ENCODE data around the gene ABCC3.
A peak's percentile ranks its signal among the peaks of the same experiment; 100 is the strongest.
"Not testable (repeated sequence)": the region's sequence is repeated elsewhere in the genome, so short reads cannot be mapped to it uniquely, and the experiment has no call there.

Gene ABCC3

DNA sequence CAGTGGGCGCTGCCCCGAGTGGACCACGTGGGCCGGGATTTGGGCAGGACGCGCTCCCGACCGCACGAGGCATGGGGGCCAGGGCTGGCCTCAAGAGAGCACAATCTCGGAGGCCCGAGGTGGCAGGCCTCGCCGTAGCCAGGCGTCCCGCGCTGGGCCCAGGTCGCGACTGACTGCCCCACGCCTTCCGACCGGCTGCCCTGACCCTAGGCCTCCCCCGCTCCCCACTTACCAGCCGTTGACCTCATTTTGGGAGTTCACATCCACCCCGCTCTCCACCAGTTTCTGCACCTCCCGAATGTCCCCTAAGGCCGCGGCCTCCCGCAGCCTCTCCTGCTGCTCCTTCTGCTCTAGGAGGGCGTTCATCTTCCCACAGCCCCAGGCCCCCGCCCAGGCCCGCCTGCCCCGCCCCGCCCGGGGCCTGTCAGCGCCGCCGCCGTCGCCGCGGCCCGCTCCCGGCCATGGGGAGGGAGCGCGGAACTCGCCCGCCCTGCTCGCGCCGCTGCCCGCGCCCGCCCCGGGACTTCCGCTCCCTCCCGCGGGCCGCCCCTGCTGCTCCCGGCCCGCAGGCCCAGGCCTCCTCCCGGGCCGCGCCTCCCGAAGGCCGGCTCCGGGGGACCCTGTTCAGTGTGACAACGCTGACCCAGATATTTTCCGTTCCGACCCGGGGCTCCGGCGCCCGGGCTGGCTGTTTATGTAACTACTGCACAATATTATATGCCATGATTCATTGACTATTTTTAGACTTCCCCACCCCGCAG, 72.8 kb downstream of the ABCC3 start, which contains the start of gene ANKRD40:
TSS of gene ANKRD40 (minus strand) at position 626 of the 761 bp plus-strand sequence. CDS start at position 366, 260 bp downstream.
- peak; percentile 84 for DNase-seq (ENCODE audit: low read depth)

DNA sequence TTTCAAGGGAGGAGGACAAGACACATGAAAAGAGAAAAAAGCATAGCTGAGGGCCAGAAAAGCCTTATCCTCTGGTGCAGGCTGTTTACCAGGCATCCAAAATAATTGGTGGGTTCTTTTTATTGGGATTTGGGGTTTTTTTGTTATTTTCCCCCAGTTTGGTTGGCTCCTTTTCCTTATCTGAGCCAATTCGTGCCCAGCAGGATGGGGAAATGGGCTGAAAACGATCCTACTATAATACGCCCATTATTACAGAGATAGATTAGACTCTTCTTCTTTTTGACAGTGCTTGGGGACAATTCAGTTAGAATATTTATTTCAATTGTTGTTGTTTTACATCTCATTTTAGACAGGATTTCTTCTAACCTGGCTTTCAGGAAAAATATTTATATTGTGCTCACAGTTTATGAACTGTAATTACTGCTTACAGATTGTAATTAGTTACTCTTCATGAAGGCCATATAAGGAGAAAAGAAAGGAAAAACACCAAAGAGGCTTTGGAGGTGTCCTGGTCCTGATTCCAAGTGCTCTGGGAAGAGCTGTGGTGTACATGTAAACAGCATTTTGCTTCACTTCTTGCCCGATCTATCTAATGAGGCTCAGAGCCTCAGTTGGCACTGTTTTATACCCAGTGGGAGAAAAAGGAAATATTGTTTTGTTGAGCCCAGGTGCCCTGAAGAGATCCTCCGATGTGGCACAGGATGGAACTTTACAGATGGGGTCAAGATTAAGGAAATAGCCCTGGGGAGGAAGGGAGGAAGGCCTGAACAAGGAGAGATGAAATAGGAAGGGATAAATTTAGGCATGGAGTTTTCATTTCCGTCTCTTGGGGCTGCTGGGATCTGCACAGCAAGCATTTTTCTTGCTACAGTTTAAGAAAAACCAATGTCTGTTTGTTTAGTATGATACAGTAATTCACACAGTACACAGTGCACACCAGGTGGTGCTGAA, 73.6 kb downstream of the ABCC3 start:
- no peak for DNase-seq (ENCODE audit: low read depth)

DNA sequence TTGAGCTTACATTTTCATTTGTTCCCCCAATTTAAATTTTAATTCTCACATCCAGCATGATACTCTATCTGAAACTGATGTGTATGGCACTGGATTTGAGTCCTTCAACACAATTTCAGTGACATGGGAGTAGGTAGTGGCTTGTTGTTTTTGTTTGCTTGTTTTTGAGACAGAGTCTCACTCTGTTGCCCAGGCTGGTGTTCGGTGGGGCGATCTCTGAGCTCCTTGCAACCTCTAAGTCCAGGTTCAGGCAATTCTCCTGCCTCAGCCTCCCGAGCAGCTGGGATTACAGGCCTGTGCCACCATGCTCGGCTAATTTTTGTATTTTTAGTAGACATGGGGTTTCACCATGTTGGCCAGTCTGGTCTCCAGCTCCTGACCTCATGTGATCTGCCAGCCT, 74.4 kb downstream of the ABCC3 start:
- not testable (repeated sequence) for DNase-seq (ENCODE audit: low read depth)

DNA sequence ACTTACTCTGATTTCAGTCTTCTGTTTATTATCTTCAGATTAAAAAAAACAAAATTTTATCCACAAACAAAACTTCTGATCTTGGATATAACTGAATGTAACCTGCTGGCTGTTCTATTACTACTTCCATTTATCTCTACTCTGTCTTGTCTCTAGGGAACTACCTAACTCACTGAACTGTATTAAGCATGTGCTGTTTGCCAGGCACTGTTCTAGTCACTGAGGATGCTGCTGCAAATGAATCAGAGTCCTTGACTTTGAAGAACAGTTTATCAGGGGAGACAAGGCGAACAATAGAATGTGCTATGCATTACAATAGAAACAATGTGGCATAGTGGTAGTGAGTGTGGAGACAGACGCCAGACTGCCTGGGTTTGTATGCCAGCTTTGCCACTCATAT, 75.3 kb downstream of the ABCC3 start:
- no peak for DNase-seq (ENCODE audit: low read depth)

DNA sequence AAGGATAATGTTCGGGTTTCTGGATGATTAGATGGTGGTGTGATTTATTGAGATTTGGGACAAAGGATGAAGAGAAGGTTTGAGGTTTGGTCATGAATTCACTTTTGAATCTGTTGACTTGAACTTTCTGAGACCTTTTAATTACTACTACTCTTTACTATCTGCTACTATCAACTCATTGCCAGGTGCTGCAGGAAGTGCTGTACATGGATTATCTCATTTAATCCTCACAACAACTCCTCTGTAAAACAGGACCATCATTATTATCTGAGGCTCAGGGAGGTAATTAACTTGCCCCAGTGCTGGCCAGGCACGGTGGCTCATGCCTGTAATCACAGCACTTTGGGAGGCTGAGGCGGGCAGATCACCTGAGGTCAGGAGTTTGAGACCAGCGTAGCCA, 76.0 kb downstream of the ABCC3 start:
- no peak for DNase-seq (ENCODE audit: low read depth)

DNA sequence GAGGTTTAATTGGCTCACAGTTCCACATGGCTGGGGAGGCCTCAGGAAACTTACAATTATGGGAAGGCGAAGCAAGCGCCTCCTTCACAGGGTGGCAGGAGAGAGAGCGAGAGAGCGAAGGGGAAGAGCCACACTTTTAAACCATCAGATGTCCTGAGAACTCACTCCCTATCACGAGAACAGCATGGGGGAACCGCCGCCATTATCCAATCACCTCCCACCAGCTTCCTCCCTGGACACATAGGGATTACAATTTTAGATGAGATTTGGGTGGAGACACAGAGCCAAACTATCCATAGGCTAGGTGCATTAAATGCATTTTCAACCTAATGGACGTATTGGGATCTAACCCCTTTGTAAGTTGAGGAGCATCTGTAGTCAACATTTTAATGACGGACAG, 78.0 kb downstream of the ABCC3 start:
- no peak for DNase-seq (ENCODE audit: low read depth)

DNA sequence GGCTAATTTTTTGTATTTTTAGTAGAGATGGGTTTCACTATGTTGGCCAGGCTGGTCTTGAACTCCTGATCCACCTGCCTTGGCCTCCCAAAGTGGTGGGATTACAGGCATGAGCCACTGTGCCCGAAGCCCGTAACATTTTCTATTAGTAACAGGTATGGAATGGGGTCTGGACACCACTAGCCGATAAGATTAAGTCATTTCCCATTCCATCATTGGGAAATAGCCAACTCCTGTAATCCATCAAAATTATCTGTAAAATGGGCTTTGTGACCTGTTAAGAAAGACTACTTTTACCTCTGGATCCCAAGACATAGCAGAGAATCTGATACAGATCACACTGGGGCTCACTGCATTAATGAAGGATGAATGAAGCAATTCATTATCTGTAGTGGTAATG, 80.8 kb downstream of the ABCC3 start:
- DNase-seq (ENCODE audit: low read depth): no peak

DNA sequence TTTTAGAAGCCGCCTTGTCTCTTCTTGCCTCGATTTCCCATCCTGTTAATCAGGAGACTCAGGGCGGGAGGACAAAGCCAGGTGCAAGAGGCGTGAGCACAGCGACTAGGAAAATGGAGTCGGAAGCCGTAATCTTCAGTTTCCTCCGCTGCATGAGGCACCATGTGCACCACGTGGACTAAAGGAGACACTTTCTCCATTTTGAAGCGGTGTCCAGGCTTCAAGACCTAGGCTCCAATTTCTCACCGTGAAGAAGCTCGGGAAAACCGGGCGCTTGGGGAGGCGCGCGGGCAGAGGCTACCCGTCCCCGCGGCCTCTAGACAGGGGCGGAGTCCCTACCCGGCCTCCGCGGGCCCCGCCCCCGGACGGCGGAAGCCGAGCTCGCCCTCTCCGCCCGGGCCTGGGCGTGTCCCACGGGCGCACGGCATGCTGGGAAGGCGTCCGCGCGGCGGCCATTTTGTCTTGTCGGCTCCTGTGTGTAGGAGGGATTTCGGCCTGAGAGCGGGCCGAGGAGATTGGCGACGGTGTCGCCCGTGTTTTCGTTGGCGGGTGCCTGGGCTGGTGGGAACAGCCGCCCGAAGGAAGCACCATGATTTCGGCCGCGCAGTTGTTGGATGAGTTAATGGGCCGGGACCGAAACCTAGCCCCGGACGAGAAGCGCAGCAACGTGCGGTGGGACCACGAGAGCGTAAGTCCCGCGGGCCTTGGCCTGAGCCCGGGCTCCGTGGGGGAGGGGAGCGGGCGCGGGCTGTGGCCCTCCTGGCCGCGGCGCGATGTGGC, 84.7 kb downstream of the ABCC3 start, which contains the start of gene LUC7L3:
TSS of gene LUC7L3 (plus strand) at position 460 of the 780 bp plus-strand sequence. CDS start at position 590, 130 bp downstream.
- peak; percentile 86 for DNase-seq (ENCODE audit: low read depth)

DNA sequence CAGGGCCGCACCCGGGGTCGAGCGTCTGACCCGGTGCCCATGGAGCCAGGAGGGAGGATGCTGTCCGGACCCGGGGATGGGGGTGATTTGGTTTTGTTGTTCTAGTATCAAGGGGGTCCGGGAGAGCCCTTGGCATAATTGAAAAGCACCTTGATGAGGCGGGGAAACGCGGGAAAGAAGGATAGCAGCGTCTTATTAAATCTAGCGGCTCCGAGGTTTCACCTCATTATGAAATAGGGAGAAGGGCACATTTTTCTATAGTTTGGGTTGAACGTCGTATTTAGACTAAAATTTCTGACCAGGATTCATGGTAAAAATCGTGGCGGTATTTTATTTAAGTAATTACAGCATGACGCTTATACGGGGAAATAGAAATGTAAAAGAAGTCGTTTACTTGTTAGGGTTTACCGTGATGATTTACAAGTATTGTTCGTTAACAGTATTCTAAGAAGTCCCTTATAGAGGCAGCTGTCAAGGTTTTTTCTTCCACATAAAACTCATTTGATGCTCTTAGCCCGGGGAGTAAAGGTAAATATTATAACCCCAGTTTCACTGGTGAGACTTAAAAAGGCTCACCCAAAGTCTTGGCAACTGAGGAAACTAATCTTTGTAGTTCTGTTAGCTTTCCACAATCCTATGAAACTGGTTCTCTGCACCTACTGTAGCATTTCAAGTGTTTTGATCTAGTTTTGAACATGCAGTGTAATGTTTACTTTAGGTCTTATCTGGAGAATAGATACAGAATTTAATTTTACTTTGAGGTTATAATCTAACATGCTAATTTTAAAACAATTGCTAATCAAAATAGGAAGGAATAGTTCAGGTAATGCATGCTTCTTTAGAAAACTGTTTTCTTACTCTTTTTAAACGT, 85.5 kb downstream of the ABCC3 start:
- no peak for DNase-seq (ENCODE audit: low read depth)

DNA sequence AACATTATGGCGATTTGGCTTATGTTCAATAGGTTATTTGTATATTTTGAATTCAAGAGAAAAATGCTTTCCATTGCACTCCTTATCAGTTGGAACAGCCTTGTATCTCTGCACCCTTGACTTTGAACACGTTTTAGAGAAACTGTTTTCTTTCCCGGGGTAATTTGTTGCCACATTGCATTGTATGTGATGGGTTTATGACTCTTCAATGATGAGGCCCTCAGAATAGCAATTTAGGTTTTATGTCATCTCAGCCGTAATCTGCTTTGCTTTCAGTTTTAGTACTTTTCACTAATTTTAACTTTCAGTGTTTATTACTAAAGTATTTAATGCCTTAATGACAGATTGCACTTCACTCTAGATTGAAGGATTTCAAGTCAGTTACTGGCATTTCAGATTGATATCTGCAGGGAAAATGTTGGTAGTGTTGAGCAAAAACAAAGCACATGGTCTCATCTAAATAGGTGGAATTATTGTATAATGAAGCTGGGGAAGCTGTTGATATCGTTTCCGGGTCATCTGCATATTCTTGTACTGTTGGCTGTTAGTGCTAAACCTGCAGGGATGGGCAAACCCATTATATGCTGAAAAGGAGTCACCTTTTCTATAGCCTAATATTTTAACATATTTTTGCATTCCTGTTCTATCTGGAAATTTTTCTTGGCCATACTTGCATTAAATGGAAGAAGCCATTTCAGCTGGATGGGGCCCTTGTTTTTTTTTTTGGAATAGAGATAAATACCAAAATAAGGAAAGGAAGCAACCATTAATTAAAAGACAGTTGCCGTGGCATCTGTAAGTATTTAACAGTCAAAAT, 86.7 kb downstream of the ABCC3 start:
- no peak for DNase-seq (ENCODE audit: low read depth)

DNA sequence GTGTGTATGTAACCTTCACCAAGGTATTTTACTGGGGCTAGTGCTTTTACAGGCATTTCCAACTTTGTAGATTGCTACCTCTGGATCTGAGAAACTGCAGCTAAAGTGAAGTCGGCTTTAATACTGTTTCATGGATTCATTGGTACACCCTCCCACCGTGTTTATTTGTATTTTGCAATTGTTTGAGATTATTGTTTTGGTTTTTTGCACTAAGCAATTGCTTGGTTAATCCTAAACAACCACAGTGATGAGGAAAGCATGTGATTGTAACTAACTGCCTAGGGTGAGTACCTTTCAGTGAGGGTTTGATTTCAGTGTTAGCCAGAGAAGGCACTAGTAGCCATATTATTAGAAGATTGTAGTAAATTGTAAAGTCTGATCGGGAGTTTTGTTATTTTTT, 88.1 kb downstream of the ABCC3 start:
- DNase-seq (ENCODE audit: low read depth): no peak

DNA sequence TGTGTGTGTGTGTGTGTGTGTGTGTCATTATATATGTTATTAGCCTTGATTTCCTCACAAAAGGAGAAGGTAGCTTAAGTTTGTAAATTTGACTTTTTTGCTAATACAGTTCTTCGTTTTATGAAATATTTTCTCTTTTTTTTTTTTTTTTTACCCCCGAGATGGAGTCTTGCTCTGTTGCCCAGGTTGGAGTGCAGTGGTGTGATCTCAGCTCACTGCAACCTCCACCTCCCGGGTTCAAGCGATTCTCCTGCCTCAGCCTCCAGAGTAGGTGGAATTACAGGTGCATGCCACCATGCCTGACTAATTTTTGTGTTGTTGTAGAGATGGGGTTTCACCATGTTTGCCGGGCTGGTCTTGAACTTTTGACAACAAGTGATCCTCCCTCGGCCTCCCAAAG, 89.9 kb downstream of the ABCC3 start:
- DNase-seq (ENCODE audit: low read depth): not testable (repeated sequence)

DNA sequence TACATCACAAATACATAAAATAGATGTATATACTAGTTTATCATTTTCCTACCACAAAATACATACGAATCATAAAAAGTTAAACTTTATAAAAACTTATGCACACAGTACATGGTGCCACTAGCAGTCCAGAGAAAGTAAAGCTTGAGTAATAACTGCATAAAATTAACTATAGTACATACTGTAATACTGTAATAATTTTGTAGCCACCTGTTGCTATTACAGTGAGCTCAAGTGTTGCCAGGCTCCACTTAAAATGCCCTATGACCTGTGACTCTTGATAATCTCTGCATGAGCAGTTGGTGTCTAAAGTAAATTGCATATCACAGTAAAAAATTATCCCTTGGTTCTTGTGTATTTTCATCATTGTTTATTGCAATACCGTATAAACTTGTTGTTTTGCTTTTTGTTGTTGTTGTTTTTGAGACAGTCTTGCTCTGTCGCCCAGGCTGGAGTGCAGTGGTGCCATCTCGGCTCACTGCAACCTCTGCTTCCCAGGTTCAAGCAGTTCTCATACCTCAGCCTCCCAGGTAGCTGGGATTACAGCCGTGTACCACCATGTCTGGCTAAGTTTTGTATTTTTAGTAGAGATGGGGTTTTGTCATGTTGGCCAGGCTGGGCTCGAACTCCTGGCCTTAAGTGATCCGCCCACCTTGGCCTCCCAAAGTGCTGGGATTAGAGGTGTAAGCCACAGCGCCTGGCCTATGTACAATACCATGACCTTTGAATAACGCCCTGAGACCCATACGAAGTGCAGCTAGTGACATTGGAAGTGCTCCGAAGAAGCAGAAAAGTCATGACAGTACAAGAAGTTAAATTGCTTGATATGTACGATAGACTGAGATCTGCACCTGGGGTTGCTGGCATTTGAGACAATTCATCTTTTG, 91.3 kb downstream of the ABCC3 start:
- no peak for DNase-seq (ENCODE audit: low read depth)

DNA sequence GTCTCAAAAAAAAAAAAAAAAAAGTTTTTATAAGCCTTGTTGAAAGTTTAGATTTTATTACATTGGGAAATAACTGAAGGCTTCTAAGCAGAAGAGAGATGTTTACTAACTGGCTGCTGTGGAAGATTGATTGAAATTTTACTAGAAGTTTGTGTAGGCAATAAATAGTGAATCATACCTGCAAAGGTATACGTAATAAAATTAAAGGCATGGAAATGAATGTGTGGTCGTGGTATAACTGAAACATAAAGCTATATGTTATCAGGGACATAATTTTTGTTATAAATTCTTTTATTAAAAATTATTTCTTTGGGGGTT, 93.4 kb downstream of the ABCC3 start:
- no peak for DNase-seq (ENCODE audit: low read depth)

DNA sequence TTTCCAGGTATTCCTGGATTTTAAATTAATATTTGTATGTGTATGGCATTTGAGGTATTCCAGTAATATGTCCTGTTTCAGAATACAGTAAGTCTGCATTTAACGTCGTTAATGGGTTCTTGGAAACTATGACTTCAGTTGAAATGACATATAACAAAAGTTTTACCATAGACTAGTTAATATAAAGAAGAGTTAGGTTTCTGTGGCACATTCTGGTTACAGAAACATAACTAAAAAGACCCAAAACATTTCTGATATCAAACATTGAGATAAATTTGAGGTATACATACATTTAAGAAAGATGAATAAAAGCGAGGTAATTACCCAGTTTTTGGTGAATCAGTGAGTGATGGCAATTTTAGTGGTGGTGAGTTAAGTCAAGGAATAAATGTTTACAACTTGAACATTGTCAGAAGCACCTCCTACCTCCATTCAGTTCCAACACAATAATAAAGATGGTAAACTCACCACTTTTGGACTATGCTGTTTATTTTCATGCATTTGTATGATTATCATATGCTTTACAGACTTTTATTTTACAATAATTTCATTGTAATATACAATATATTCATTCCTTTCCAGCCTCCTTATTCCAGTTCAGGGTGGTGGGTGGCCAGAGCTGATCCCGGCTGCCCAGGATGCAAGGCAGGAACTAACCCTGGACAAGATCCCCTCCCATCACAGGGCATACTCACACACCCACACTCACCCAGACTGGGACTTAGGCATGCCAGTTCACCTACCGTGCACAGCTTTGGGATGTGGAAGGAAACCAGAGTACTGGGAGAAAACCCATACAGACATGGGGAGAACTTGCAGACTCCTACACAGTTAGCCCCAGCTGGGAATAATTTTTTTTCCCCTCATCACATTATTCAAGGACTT, 94.4 kb downstream of the ABCC3 start:
- DNase-seq (ENCODE audit: low read depth): no peak

DNA sequence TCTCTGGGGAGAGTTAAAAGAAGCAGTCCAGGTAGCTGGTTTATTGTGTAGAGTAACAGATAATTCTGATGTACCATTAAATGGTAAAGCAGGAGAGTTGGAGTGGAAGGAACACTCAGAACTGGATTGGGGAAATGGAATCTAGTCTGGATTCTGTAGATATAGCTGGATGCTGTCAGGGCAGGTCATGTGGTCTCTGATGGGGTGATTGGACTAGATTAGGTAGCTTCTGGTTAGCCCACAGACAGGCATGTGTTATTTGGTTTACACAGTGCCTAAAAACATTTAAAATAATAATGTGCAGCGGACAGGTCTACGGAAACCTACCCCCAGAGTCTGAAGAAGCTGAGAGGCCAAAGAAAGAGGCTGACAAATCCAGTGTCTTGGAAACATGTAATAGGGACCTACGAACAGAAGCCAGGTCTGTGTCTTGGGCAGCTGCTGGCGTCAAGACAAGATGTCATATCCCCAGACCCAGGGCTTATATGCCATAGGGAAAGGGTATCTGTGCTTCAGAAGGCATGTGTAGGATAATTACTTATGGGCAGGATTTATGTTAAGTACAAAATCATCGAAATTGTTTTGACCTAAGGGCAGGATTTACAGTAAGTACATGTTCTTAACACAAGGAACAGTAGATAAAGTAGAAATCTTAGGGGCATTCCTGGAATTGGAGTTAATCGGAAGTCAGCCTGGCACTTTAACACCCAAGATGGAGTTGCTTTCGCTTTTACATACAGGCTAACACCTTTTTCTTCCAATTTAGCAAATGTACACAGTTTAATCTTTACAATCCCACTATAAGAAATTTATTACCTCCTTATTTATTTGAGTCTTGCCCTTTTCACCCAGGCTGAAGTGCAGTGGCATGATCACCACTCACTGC, 97.1 kb downstream of the ABCC3 start:
- DNase-seq (ENCODE audit: low read depth): no peak

DNA sequence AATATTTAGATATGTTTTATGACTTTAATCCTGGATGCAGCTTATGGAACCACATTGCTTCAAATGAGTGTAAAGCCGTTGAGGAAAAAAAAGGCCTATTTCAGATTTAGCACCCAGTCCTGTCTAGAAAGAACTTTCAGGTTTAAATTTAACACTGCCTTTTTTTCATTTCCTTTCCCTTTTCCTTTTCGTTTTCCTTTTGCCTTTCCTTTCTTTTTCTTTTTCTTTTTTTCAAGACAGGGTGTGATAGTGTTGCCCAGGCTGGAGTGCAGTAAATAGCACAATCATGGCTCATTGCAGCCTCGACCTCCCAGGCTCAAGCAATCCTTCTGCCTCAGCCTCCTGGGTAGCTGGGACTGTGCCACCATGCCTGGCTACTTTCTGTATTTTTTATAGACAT, 100.6 kb downstream of the ABCC3 start:
- no peak for DNase-seq (ENCODE audit: low read depth)

Measured in T follicular helper cell (primary cell).